ENCODE measurements around the gene TNRC6A.

DNA sequence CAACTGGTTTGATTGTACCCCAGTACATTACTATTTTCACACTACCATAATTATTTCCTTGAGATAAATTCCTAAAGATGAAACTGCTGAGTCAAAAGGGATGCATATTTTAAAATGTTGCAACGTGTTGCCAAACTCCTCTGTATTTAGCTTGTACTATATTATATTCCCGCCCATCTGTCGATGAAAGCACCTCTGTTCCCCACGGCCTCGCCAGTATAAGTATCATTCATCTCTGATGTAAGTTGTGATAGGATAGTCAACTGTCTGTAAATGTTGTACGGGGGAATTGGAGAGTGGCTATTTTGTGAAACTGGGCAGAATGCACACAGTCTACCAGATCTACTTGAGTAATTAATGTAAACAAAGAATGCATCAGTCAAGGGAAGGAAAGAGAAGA, 47.7 kb upstream of the TNRC6A start:
- TF ChIP-seq POLR2AphosphoS5 (IDR thresholded peaks at IDR 0.05), result no peak
- TF ChIP-seq, protein P1, sequence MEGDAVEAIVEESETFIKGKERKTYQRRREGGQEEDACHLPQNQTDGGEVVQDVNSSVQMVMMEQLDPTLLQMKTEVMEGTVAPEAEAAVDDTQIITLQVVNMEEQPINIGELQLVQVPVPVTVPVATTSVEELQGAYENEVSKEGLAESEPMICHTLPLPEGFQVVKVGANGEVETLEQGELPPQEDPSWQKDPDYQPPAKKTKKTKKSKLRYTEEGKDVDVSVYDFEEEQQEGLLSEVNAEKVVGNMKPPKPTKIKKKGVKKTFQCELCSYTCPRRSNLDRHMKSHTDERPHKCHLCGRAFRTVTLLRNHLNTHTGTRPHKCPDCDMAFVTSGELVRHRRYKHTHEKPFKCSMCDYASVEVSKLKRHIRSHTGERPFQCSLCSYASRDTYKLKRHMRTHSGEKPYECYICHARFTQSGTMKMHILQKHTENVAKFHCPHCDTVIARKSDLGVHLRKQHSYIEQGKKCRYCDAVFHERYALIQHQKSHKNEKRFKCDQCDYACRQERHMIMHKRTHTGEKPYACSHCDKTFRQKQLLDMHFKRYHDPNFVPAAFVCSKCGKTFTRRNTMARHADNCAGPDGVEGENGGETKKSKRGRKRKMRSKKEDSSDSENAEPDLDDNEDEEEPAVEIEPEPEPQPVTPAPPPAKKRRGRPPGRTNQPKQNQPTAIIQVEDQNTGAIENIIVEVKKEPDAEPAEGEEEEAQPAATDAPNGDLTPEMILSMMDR (IDR thresholded peaks at IDR 0.05), result no peak

Measured in breast epithelium (tissue), 3 donors.